Liver (tissue), 3 donors: ENCODE results near the gene PLCG2.

ENCODE experiments used
- ATF3 ChIP-seq: IDR thresholded peaks from 2 replicates; pipeline ENCODE4 v1.6.1; 2016; ENCODE audit warnings: antibody characterized with exemption
- CTCF ChIP-seq: fragments of 150-350 bp; IDR thresholded peaks from 2 replicates; pipeline ENCODE4 v1.5.1; 2017; ENCODE audit warnings: improper control_type of control experiment, low read depth, low read length; ENCODE audit not compliant: missing input control
- EGR1 ChIP-seq, 2 donors: IDR thresholded peaks; 2 replicates each; pipeline ENCODE4 v1.6.1; 2016 to 2018; ENCODE audit warnings: antibody characterized with exemption in 2 of 2, low read depth in 2 of 2
- GABPA ChIP-seq, 2 donors: IDR thresholded peaks in 1 of 2; conservative IDR thresholded peaks in 1 of 2; 2 replicates each; pipeline ENCODE4 v1.6.1; 2016; ENCODE audit warnings: antibody characterized with exemption in 2 of 2, mild to moderate bottlenecking in 1 of 2, moderate library complexity in 1 of 2
- MAX ChIP-seq: IDR thresholded peaks from 2 replicates; pipeline ENCODE4 v1.6.1; 2016; ENCODE audit warnings: antibody characterized with exemption
- REST ChIP-seq: IDR thresholded peaks from 2 replicates; pipeline ENCODE4 v1.6.1; 2016; ENCODE audit warnings: antibody characterized with exemption, mild to moderate bottlenecking
- TAF1 ChIP-seq: conservative IDR thresholded peaks from 2 replicates; pipeline ENCODE4 v1.6.1; 2016; ENCODE audit warnings: antibody characterized with exemption, mild to moderate bottlenecking
- YY1 ChIP-seq: IDR thresholded peaks from 2 replicates; pipeline ENCODE4 v1.6.1; 2016; ENCODE audit warnings: antibody characterized with exemption, mild to moderate bottlenecking
- donor health status: healthy.
- donor health status: healthy.

- no peak for TF ChIP-seq CTCF
- TF ChIP-seq EGR1 (IDR thresholded peaks at IDR 0.05; ENCODE audit: low read depth in 2 of 2) = no peak
- TF ChIP-seq GABPA (IDR thresholded peaks at IDR 0.05 in 1 of 2, conservative IDR thresholded peaks at IDR 0.05 in 1 of 2) = no peak
- no peak for TF ChIP-seq MAX
- TF ChIP-seq YY1 = no peak
- no peak for TF ChIP-seq ATF3
- no peak for TF ChIP-seq REST
- no peak for TF ChIP-seq TAF1
Measured at GRCh38 chr16:81739503-81739902, 39.6 kb upstream of the PLCG2 start.
